Dermis blood vessel endothelial cell (primary cell): ENCODE data around the gene WDR5B. TPM values are rescaled to one million over a fixed set of nuclear protein-coding genes. Genes with fewer than 3 reads are reported as not detected.
"Not testable (repeated sequence)": the region's sequence is repeated elsewhere in the genome, so short reads cannot be mapped to it uniquely, and the experiment has no call there.

ENCODE experiments used
- DNase-seq: peaks from one replicate; pipeline ENCODE4 v3.0.0; 2010
- total RNA-seq: library from RNA; depleted of rRNA; stranded (reverse); fragments of >200 nt; gene quantifications from 2 replicates; pipeline ENCODE4 v1.2.3, GENCODE V29; 2014

Gene WDR5B
- 4.6 and 4.8 TPM in 2 replicates for total RNA-seq

DNA sequence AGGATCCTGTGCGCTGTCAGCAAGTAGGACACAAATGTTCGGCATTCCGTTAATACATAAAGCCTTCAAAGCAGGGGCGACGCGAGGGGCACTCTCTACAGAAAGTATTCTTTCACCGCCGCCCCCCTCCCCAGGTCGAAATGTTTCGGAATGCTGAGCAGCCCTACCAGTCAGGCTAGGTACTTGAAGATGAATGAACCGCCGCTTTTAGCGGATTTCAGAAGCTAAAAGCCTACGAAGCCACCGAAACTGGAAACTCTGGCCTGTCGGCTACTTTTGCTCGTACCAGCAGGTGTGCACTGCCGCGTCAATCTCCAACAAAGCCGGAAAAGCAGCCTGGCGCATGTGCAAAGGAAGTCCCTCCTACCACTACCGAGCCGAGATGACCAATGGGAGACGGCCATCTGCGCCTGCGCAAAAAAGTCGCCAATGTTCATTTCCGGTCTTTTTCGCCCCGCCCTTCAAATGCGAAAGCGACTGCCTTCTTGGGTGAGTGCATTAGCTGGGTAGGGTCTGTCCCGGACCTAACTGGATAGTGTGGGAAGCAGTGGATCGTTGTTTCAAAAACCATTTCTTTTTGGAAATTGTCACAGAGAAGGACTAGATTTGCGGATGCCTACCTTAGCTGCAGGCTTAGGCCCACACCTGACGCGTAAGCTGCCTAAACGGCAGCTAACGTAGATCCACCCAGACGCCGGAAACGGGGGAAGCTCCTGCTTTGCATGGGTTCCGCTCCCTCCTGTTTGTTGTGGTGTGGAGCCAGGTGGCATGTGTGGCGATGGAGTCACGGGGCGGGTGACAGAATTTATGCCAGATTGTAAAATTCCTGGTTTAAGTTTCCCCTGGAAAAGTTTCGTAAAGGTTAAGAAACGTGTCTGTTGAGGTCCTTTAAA, at the start of gene WDR5B:
TSS of gene WDR5B (minus strand) at position 301 of the 893 bp plus-strand sequence. CDS start 534 bp downstream, outside the sequence.
- DNase-seq = peak; percentile 99

GRCh38 chr3:122464659-122465058, 48.8 kb upstream of the WDR5B start:
- DNase-seq = no peak

GRCh38 chr3:122462406-122462805, 46.5 kb upstream of the WDR5B start:
- DNase-seq = no peak

- no peak for DNase-seq
Observed at GRCh38 chr3:122461806-122462205, 45.9 kb upstream of the WDR5B start.

DNA sequence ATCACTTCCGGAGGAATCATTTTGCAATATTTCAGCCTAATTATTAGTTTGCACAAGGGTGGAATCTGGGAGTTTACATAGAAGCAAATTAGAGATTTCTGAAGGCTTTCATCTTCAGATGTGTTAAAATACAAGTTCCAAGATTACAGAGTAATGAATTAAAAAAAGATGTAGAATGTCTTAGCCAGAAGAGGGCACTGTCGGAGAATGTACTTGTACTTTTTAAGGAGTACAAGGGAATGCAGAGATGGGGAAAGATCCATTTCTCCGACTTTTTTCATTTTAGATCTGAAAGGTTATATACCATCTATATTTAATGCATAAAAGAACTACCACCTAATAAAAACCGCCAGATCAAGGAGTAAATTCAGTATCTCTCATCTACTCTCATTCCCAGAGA, 43.1 kb upstream of the WDR5B start:
- DNase-seq = peak; percentile 72

DNA sequence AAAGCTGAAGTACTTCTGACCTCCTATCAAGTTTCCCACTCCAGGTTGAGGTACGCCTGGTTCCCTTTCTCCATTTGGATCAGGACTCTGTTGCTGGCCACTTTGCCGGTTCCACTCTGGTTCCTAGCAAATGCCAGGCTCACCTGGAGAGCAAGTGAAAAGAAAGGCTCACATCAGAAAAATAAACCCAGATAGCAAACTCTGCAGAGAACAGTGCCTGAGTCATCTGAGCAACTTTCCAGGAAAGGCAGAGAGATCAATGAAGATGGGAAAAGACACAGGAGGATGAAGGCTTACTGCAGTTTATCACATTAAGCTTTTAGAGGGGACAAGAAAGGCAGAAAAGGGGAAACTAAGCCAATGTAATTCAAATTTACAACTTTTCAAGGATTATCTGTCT, 41.8 kb upstream of the WDR5B start:
- DNase-seq = no peak

GRCh38 chr3:122456074-122456473, 40.2 kb upstream of the WDR5B start:
- no peak for DNase-seq

GRCh38 chr3:122451371-122451770, 35.5 kb upstream of the WDR5B start:
- no peak for DNase-seq

GRCh38 chr3:122448218-122448617, 32.4 kb upstream of the WDR5B start:
- not testable (repeated sequence) for DNase-seq

- not testable (repeated sequence) for DNase-seq
Observed at GRCh38 chr3:122444491-122444887, 28.6 kb upstream of the WDR5B start.

DNA sequence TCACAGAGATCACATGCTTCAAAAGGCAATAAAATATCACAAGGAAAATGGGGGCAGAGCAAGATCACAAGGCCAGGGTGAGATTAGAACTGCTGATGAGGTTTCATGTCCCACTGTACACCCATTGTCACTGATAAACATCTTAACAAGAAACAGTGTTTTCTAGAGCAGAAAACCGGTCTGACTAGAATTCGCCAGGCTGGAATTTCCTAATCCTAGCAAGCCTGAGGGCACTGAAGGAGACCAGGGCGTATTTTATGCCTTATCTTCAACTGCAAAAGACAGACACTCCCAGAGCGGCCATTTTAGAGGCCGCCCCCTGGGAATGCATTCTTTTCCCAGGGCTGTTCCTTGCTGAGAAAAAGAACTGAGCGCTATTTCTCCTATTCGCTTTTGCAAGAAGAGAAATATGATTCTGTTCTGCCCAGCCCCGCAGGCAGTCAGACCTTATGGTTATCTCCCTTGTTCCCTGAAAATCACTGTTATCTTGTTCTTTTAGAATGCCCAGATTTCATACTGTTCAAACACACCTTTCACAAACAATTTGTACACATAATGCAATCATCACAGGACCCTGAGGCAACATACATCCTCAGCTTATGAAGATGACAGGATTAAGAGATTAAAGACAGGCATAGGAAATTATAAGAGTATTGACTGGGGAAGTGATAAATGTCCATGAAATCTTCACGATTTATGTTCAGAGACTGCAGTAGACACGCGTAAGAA, 28.1 kb upstream of the WDR5B start:
- not testable (repeated sequence) for DNase-seq

DNA sequence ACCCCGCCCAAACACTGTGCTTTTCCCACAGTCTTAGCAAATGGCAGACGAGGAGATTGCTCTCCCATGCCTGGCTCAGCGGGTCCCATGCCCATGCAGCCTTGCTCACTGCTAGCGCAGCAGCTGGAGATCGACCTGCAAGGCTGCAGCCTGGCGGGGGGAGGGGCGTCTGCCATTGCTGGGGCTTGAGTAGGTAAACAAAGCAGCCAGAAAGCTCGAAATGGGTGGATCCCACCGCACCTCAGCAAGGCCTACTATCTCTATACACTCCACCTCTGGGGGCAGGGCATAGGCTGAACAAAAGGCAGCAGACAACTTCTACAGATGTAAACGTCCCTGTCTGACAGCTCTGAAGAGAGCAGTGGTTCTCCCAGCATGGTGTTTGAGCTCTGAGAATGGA, 27.2 kb upstream of the WDR5B start:
- no peak for DNase-seq

DNA sequence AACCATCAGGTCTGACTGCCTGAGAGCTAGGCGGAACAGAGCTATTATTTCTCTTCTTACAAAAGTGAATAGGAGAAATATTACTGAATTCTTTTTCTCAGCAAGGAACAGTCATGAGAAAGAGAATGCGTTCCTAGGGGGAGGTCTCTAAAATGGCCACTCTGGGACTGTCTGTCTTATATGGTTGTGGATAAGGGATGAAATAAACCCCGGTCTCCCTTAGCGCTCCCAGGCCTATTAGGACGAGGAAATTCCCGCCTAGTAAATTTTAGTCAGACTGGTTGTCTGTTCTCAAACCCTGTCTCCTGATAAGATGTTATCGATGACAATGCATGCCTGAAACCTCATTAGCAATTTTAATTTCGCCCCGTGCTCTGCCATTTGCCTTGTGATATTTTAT, 20.1 kb upstream of the WDR5B start:
- no peak for DNase-seq

- no peak for DNase-seq
Observed at GRCh38 chr3:122430371-122430770, 14.5 kb upstream of the WDR5B start.

GRCh38 chr3:122427857-122428471, 12.1 kb upstream of the WDR5B start:
- DNase-seq = no peak

DNA sequence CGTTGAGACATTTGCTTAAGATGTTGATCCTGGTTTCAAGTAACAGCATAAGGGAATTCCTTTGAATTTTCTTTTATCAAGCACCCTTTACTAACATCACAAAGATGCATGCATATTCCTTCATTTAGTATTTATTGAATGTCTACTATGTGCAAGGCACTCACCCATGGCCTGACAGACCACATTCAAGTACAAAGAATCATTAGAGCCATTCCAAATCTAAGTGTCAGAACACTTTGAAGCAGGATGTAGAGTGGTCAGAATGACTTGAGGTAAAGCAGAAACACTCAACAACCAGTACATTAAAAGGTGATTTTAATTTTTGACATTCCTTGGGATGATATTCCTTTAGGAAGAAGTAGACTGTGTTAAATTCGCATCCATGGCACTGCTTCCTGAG, 6.0 kb upstream of the WDR5B start:
- no peak for DNase-seq

DNA sequence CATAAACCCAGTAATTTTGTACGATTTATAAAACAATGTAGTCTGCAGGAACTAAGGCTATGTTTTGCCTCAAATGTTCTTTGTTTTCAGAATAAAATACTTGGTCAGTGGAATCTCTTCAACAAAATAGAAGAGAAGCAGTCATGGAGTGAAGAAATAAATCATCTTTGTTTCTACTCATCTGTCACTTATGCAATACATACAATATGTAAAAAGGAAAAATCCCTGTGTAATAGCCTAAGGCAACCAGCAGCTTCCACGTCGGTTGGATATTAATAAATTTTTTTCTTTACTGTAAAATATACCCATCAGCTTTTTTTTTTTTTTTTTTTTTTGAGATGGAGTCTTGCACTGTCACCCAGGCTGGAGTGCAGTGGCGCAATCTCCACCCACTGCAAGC, 5.2 kb upstream of the WDR5B start:
- DNase-seq = no peak

DNA sequence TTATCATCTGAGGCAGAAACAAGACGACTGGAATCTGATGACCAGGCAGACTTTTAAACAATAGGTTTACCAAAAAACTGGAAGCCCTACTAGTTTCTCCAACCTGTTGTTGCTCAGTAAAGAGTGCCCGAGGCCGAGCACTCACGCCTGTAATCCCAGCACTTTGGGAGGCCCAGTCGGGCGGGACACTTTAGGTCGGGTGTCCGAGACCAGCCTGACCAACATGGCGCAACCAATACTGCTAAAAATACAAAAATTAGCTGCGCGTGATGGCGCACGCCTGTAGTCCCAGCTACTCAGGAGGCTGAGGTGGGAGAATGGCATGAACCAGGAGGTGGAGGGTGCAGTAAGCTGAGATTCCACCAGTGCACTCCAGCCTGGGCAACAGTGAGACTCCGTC, 1.1 kb upstream of the WDR5B start:
- DNase-seq = peak; percentile 7

DNA sequence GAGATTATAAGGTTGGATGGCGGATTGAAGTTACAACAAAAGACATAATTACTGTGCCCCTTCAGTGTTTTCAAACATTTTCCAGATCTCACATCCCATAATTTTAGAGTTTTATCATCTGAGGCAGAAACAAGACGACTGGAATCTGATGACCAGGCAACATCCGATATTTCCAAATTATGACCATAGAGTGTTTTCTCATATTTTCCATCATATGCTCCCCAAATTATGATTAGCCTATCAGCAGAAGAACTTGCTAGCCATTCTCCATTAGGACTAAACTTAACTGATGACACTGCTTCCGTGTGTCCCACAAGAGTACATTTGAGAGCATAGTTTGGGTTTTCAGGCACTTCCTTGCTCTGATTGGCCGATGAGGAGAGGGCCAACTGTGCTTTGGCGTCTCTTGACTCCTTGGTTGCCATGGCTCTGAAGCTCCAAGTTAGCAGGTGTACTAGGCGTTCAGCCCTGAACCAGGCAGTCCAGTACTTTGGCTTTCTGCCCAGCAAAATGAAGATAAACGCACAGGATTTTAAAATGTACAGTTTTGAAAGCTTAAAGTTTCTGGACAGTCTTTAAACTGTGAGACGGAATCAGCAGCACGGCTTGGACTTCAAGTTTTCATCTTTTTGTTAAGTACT, 638 bp downstream of the WDR5B start:
- DNase-seq = peak; percentile 69

DNA sequence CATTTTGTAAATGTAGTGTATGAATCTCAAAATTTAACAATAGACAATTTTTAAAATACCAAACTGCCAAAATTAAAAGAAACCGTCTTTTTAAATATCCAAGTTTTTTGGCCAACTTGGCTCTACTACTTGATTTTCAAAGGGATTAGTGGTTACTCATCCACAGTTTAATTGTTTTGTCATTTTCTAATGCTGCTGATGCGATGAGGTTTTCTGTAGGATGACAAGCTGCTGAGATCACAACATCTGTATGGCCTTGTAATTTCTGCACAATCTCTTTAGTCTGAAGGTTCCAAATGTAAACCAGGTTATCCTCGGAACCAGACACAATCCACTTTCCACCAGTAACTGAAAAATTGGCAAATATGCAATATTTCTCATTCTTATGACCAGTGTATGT, 1.5 kb downstream of the WDR5B start:
- DNase-seq = no peak

DNA sequence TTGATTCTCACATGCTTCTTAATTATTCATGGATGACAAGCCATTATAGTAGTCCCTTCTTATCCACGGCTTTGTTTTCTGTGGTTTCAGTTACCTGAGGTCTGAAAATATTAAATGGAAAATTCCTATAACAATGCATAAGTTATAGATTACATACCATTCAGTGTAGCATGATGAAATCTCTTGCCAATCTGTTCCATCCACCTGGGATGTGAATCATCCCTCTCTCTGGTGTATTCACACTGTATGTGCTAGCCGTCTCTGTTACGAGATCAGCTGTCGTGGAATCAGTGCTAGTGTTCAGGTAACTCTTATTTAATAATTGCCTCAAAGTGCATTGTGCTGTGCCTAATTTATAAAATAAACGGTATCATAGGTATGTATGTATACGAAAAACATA, 5.2 kb downstream of the WDR5B start:
- DNase-seq = no peak

DNA sequence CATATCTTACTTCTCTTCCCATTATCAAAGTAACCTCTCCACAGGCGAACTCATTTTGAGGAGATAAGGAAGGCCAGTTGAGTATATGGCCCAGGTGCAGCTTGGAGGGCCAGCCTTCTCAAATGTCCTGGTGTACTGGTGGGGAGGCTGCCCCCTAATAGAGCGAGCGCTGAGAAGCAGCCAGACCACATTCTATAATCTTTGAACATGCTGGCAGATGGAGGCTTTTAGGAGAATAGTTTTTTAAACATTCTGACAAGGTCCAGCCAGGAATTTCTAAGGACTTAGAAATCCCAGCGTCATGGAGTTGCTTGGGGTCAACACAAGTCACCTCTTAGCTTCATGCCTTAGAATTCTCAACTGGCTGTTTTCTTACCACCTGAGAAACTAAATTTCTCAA, 5.8 kb downstream of the WDR5B start:
- no peak for DNase-seq

DNA sequence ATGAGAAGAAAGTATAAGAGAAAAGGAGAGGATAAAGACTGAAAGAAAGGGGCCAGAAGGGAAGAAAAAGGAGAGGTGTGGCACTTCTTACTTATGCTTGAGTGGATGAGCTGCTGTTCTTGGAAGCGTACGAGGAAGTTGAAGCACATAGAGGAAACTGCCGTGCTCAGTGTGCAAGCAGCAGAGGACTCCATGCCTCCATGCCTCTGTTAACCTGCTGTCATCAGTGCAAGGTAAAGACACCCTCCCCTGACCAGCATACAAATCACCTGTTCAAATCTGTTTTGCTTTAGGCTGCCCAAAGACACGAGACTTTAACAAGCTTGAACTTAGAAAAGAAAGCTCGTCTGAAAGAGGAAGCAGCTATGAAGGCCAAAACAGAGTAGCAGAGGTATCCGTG, 6.4 kb downstream of the WDR5B start:
- DNase-seq = no peak
